Measurements from ENCODE around the gene TAAR6. TPM values are rescaled to one million over a fixed set of nuclear protein-coding genes. Genes with fewer than 3 reads are reported as not detected.
"Not testable (repeated sequence)": the region's sequence is repeated elsewhere in the genome, so short reads cannot be mapped to it uniquely, and the experiment has no call there.

The TAAR6 gene
- polyA plus RNA-seq, 1 donor (not counting 4 experiments of a cell fraction or from before 2014, with no cell fraction given), result not detected

DNA sequence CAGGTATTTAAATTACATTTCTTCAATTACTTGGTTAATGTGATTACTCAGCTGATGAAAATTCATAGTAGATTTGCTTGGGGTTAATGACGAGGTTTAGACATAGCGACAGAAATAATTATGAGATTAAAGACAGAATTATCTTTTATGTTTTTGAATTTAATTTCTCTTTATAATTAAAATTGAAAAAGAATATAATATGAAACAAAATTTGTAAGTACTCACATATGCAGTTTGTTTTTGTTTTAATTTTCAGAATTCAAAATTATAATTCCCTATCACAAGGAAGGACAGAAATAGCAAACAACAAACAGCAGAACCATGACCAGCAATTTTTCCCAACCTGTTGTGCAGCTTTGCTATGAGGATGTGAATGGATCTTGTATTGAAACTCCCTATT, 17.8 kb upstream of the TAAR6 start, which contains the start of gene TAAR8:
TSS of gene TAAR8 (plus strand) at position 301 of the 400 bp plus-strand sequence. CDS start at position 322, 21 bp downstream.
- DNase-seq (ENCODE audit: low read depth, low spot score) (no peak), FAIRE-seq (no peak)
- Histone ChIP-seq H3K4me1 (ENCODE audit: control insufficient read depth, extremely low read depth, insufficient read depth, low read length) (no peaks in the 10 kb centered on the region), H3K4me3 (ENCODE audit: control insufficient read depth in 2 of 3, extremely low read depth in 1 of 3, insufficient read depth in 2 of 3, low read depth in 1 of 3, low read length in 3 of 3) (no peak within 1 kb of the TSS), H2AFZ (ENCODE audit: control insufficient read depth, low read length) (no peak within 1 kb of the TSS), H4K20me1 (ENCODE audit: control insufficient read depth, extremely low read depth, insufficient read depth, low read length) (no peaks in the 10 kb centered on the region), H3K79me2 (ENCODE audit: control insufficient read depth, insufficient read depth, low read length) (no peaks in the 10 kb centered on the region), H3K9me1 (ENCODE audit: control insufficient read depth, extremely low read depth, insufficient read depth, low read length) (no peaks in the 10 kb centered on the region), H3K9me3 (ENCODE audit: control insufficient read depth, low read depth, low read length) (no peaks in the 10 kb centered on the region), H3K27ac (ENCODE audit: control insufficient read depth, insufficient read depth, low read length) (no peak within 1 kb of the TSS), H3K4me2 (ENCODE audit: control insufficient read depth, extremely low read depth, insufficient read depth, low read depth, low read length) (no peak within 1 kb of the TSS), H3K36me3 (ENCODE audit: control insufficient read depth in 2 of 2, extremely low read depth in 1 of 2, insufficient read depth in 2 of 2, low read length in 2 of 2) (no peaks in the 10 kb centered on the region), H3K27me3 (ENCODE audit: control insufficient read depth, extremely low read depth, insufficient read depth, low read length) (peaks cover 12% of the 10 kb centered on the region), H3K9ac (ENCODE audit: control insufficient read depth, extremely low read depth, insufficient read depth, low read length) (no peak within 1 kb of the TSS)
- dilution Hi-C loops (cut with MboI; ENCODE audit: extremely low pct_ligation_motif_present, low sequenced_read_pairs), result no loop called here
- no peak for TF ChIP-seq CTCF (optimal IDR thresholded peaks at IDR 0.05 in 1 of 3, IDR thresholded peaks at IDR 0.05 in 1 of 3, conservative IDR thresholded peaks at IDR 0.05 in 1 of 3; ENCODE audit: extremely low read depth in 1 of 3, insufficient read depth in 2 of 3, low read length in 3 of 3)
- no peak for TF ChIP-seq EZH2 (IDR thresholded peaks at IDR 0.05; ENCODE audit: low read length)

DNA sequence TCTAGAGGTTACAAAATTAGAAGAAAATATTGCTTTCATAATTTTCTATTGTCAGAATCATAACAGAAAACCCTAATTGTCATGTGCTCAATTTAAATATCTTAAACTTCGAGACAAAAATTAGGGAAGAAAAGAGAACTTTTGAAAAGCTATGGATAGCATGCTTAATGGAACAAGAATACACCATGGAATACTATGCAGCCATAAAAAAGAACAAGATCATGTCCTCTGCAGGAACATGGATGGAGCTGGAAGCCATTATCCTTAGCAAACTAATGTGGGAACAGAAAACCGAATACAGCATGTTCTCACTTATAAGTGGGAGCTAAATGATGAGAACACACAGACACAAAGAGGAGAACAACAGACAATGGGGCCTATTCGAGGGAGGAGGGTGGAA, 10.0 kb upstream of the TAAR6 start:
- DNase-seq (ENCODE audit: low read depth, low spot score); H4K20me1 ChIP-seq (ENCODE audit: control insufficient read depth, extremely low read depth, insufficient read depth, low read length); dilution Hi-C loops (cut with MboI; ENCODE audit: extremely low pct_ligation_motif_present, low sequenced_read_pairs); H3K79me2 ChIP-seq (ENCODE audit: control insufficient read depth, insufficient read depth, low read length); H3K9me1 ChIP-seq (ENCODE audit: control insufficient read depth, extremely low read depth, insufficient read depth, low read length); H3K9me3 ChIP-seq (ENCODE audit: control insufficient read depth, low read depth, low read length); H3K4me1 ChIP-seq (ENCODE audit: control insufficient read depth, extremely low read depth, insufficient read depth, low read length); H3K9ac ChIP-seq (ENCODE audit: control insufficient read depth, extremely low read depth, insufficient read depth, low read length); H3K4me2 ChIP-seq (ENCODE audit: control insufficient read depth, extremely low read depth, insufficient read depth, low read depth, low read length); H2AFZ ChIP-seq (ENCODE audit: control insufficient read depth, low read length); H3K27me3 ChIP-seq (ENCODE audit: control insufficient read depth, extremely low read depth, insufficient read depth, low read length); FAIRE-seq; H3K27ac ChIP-seq (ENCODE audit: control insufficient read depth, insufficient read depth, low read length); H3K4me3 ChIP-seq (ENCODE audit: control insufficient read depth in 2 of 3, extremely low read depth in 1 of 3, insufficient read depth in 2 of 3, low read depth in 1 of 3, low read length in 3 of 3); H3K36me3 ChIP-seq (ENCODE audit: control insufficient read depth in 2 of 2, extremely low read depth in 1 of 2, insufficient read depth in 2 of 2, low read length in 2 of 2): not testable (repeated sequence)

- Histone ChIP-seq H3K9ac (ENCODE audit: control insufficient read depth, extremely low read depth, insufficient read depth, low read length) (no peak overlapping the region), H3K27ac (ENCODE audit: control insufficient read depth, insufficient read depth, low read length) (no peak overlapping the region), H3K9me3 (ENCODE audit: control insufficient read depth, low read depth, low read length) (no peaks in the 10 kb centered on the region), H2AFZ (ENCODE audit: control insufficient read depth, low read length) (no peak overlapping the region), H3K27me3 (ENCODE audit: control insufficient read depth, extremely low read depth, insufficient read depth, low read length) (peaks cover 6% of the 10 kb centered on the region), H3K4me2 (ENCODE audit: control insufficient read depth, extremely low read depth, insufficient read depth, low read depth, low read length) (no peak overlapping the region), H3K36me3 (ENCODE audit: control insufficient read depth in 2 of 2, extremely low read depth in 1 of 2, insufficient read depth in 2 of 2, low read length in 2 of 2) (no peaks in the 10 kb centered on the region), H3K4me3 (ENCODE audit: control insufficient read depth in 2 of 3, extremely low read depth in 1 of 3, insufficient read depth in 2 of 3, low read depth in 1 of 3, low read length in 3 of 3) (no peak overlapping the region), H3K79me2 (ENCODE audit: control insufficient read depth, insufficient read depth, low read length) (no peaks in the 10 kb centered on the region), H3K4me1 (ENCODE audit: control insufficient read depth, extremely low read depth, insufficient read depth, low read length) (no peaks in the 10 kb centered on the region), H4K20me1 (ENCODE audit: control insufficient read depth, extremely low read depth, insufficient read depth, low read length) (no peaks in the 10 kb centered on the region), H3K9me1 (ENCODE audit: control insufficient read depth, extremely low read depth, insufficient read depth, low read length) (no peaks in the 10 kb centered on the region)
- DNase-seq (ENCODE audit: low read depth, low spot score) (no peak), FAIRE-seq (no peak)
- dilution Hi-C loops (cut with MboI; ENCODE audit: extremely low pct_ligation_motif_present, low sequenced_read_pairs), result no loop called here
- no peak for TF ChIP-seq CTCF (optimal IDR thresholded peaks at IDR 0.05 in 1 of 3, IDR thresholded peaks at IDR 0.05 in 1 of 3, conservative IDR thresholded peaks at IDR 0.05 in 1 of 3; ENCODE audit: extremely low read depth in 1 of 3, insufficient read depth in 2 of 3, low read length in 3 of 3)
- no peak for TF ChIP-seq EZH2 (IDR thresholded peaks at IDR 0.05; ENCODE audit: low read length)
Measured at GRCh38 chr6:132566404-132566803, 3.7 kb upstream of the TAAR6 start.
